HL-60 (cell line): ENCODE data around the gene ADCY5.

Experiments
- CTCF ChIP-seq: IDR thresholded peaks from one replicate; pipeline ENCODE4 v1.5.1; 2011; ENCODE audit warnings: low read length, control low read depth, inconsistent platforms; ENCODE audit not compliant: insufficient read depth
- POLR2AphosphoS5 ChIP-seq: IDR thresholded peaks from 2 replicates; pipeline ENCODE4 v1.6.1; 2012; ENCODE audit warnings: low read depth
- REST ChIP-seq: IDR thresholded peaks from 2 replicates; pipeline ENCODE4 v1.6.1; 2012; ENCODE audit warnings: low read depth; ENCODE audit not compliant: insufficient replicate concordance

GRCh38 chr3:123339302-123339701 lies 109.6 kb downstream of the ADCY5 start:
- TF ChIP-seq REST, result no peak
- no peak for TF ChIP-seq CTCF
- TF ChIP-seq POLR2AphosphoS5, result no peak
